BJ (cell line): ENCODE measurements around the gene PADI2. TPM values are rescaled to one million over a fixed set of nuclear protein-coding genes. Genes with fewer than 3 reads are reported as not detected.
A peak's percentile ranks its signal among the peaks of the same experiment; 100 is the strongest.

ENCODE experiments used
- CTCF ChIA-PET: fragments of 350-600 bp; formaldehyde crosslinking; extraction: SDS; loops from one replicate; lab custom pipeline; 2021; ENCODE audit warnings: antibody characterized with exemption, inconsistent platforms; lab: Yijun Ruan, JAX
- POLR2A ChIA-PET: fragments of 300-600 bp; sonication (Branson Sonifier 250); formaldehyde crosslinking; extraction: SDS; loops from one replicate; lab custom pipeline; 2021; ENCODE audit warnings: antibody characterized with exemption; lab: Charles Lee
- DNase-seq: peaks from one replicate; pipeline ENCODE4 v3.0.0-alpha.2; 2011; ENCODE audit warnings: low read depth
- H3K27me3 ChIP-seq: 2 replicates; pipeline ENCODE4 v1.6.0; 2011; ENCODE audit warnings: low read length; ENCODE audit not compliant: control insufficient read depth, insufficient read depth
- H3K36me3 ChIP-seq: 2 replicates; pipeline ENCODE4 v1.5.1; 2011; ENCODE audit warnings: low read length; ENCODE audit not compliant: control insufficient read depth, insufficient read depth
- H3K4me3 ChIP-seq: 2 replicates; pipeline ENCODE4 v1.5.1; 2011; ENCODE audit warnings: low read depth, mild to moderate bottlenecking, control low read depth, low read length
- polyA plus RNA-seq: library from polyadenylated mRNA; depleted of rRNA; stranded (reverse); fragments of >200 nt; gene quantifications from 2 replicates; pipeline ENCODE4 v1.2.3, GENCODE V29; 2011
- TF ChIP-seq, protein P1 (sequence below): IDR thresholded peaks from 2 replicates; pipeline ENCODE4 v1.5.1; 2011; ENCODE audit warnings: low read depth, mild to moderate bottlenecking, control low read depth, inconsistent platforms, low read length, moderate library complexity; ENCODE audit not compliant: insufficient read depth

Gene PADI2
- polyA plus RNA-seq, 1 experiment = 0.15 TPM

DNA sequence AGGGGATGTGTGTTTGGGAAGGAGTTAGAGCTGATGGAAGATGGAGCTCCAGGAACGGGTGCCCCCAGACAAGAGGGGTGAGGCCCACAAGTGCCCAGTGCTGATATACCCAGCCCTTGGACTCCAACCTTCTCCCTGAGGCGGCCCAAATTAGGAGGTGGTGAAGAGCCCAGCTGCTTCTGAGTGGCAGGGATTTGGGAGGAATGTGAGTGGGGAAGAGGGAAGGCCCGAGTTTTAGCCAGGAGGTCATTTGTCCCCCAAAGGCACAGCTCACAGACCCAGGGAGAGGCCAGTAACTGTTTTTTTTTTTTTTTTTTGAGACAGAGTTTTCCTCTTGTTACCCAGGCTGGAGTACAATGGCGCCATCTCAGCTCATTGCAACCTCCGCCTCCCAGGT, 1.2 kb upstream of the PADI2 start:
- ChIA-PET CTCF (interaction anchor here (0.7 to 16.8 kb wide), 3 partner anchors 16 to 130 kb away, joined by 3 to 347 read pairs (median 3); no protein-coding TSS in a partner anchor), POLR2A (no interaction called here)
- Histone ChIP-seq H3K27me3 (peaks cover 23% of the 10 kb centered on the region), H3K36me3 (no peaks in the 10 kb centered on the region), H3K4me3 (no peak overlapping the region)
- DNase-seq = no peak
- TF ChIP-seq, protein P1, sequence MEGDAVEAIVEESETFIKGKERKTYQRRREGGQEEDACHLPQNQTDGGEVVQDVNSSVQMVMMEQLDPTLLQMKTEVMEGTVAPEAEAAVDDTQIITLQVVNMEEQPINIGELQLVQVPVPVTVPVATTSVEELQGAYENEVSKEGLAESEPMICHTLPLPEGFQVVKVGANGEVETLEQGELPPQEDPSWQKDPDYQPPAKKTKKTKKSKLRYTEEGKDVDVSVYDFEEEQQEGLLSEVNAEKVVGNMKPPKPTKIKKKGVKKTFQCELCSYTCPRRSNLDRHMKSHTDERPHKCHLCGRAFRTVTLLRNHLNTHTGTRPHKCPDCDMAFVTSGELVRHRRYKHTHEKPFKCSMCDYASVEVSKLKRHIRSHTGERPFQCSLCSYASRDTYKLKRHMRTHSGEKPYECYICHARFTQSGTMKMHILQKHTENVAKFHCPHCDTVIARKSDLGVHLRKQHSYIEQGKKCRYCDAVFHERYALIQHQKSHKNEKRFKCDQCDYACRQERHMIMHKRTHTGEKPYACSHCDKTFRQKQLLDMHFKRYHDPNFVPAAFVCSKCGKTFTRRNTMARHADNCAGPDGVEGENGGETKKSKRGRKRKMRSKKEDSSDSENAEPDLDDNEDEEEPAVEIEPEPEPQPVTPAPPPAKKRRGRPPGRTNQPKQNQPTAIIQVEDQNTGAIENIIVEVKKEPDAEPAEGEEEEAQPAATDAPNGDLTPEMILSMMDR = no peak

DNA sequence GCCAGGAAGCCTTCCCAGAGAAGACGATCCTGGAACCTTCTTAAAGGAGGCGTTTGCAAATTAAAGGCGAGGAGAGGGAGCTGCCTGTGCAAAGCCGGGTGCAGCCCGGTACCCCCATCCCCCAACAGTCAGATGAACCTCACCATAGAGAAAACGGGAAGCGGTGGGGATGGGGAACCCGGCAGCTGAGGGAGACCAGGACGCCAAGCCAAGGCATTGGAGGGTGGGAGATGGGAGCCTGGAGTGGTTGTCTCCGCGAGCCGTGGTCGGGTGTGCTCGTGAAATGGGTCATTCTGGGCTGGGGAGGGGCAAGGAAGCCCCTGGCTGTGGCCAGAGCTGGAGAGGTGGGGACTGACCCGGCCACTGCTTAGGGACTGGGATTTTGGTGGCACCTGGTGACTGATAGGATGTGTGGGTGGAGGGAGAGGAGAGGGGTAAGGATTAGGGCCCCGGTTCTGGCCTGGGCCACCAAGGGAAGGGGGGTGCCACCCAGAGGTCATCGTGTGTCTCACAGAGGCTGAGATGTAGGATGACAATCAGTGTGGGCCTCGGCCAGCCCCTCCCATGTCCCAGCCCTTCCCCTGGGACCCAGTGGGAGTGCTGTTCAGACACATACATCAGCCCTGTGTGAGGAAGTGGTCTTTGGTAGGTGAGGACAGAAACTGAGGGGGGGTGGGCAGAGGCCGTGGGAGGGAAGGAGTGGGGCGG, 676 bp upstream of the PADI2 start:
- Histone ChIP-seq H3K27me3 (peaks cover 27% of the 10 kb centered on the region), H3K36me3 (no peaks in the 10 kb centered on the region), H3K4me3 (peak overlapping the region; percentile 36; the same call in 1 of the 2 replicates)
- ChIA-PET CTCF (interaction anchor here (0.7 to 16.8 kb wide), 3 partner anchors 17 to 131 kb away, joined by 3 to 347 read pairs (median 3); no protein-coding TSS in a partner anchor), POLR2A (no interaction called here)
- DNase-seq = no peak
- TF ChIP-seq, protein P1 = no peak

DNA sequence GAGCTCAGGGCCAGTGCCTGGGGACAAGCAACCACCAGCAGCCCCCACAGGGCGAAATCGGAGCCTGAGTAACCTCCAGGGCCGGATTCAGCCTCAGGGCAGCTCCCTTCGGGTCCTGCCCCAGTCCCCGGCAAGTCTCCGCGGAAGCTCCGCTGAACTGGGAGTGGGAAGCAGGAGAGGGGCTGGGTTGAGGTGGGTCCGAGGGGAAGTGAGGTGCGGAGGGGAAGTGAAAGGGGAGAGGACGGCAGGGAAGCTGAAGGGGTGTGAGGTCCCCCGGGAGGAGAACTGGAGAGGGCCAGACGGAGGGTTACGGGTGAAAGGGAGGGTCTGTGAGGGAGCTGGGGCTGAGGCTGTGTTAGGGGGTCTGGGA, 560 bp downstream of the PADI2 start:
- Histone ChIP-seq H3K27me3 (peaks cover 27% of the 10 kb centered on the region), H3K4me3 (no peak overlapping the region), H3K36me3 (no peaks in the 10 kb centered on the region)
- POLR2A ChIA-PET = no interaction called here
- TF ChIP-seq, protein P1 = no peak
- no peak for DNase-seq
- CTCF ChIA-PET = interaction anchor here (16.8 kb wide), 1 partner anchor 118 kb away, joined by 347 read pairs; no protein-coding TSS in a partner anchor

DNA sequence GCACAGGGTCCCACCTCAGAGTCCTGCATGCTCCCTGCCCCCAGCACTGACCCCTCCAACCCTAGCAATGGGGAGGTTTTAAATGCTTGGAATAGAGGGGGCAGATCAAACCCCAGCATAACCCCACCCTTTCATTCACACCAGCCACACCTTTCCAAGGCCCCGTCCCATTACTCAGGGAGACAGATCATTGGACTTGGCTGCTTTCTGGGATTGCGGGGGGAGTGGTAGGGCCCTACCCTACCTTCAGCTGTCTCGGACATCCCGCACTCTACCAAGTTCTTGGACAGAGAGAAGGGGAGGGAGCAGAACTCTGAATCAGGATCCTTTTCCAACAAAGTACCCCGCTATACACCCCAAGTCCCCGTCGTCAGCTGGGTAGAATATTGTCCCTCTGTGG, 983 bp downstream of the PADI2 start:
- Histone ChIP-seq H3K27me3 (peaks cover 27% of the 10 kb centered on the region), H3K4me3 (no peak overlapping the region), H3K36me3 (no peaks in the 10 kb centered on the region)
- POLR2A ChIA-PET = no interaction called here
- no peak for DNase-seq
- CTCF ChIA-PET = interaction anchor here (16.8 kb wide), 1 partner anchor 118 kb away, joined by 347 read pairs; no protein-coding TSS in a partner anchor
- TF ChIP-seq, protein P1 = no peak

DNA sequence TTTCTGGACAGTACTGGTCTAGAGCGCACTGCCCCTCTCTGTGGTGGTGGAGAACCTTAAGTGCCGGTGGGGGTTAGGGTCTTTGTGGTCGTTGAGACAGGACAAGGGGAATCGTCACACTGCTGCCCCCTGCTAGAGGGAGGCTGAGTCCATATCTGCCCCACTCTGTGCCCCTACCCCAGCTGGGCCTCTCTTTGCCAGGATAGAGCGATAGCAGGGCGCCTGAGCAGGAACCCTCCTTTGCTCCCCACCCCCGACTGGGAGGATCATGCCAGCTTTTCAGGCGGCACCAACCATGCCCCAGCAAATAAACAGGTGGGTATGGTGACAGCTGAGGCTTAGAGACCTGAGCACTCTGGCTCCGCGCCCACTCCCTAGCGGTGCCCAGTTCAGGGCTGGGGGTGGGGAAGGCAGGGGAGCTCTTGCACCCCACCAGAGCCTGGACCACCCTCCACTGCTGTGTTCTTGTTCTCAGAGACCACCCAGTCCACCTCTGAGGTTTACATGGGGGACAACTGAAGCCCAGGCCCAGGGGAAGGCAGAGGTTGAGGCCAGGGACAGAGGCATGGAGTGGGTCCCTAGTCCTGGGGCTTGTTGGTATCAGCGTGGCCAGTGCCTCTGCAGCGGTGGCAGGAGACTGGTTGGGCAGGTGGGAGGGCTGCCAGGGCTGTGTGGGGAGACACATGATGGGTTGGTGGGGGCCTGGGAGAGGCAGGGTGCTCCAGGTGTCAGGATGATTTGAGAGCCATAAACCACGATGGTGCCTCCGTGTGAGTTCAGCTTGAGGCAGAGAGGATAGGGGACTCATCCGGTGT, 1.6 kb downstream of the PADI2 start:
- TF ChIP-seq, protein P1 = no peak
- ChIA-PET POLR2A (no interaction called here), CTCF (interaction anchor here (16.8 kb wide), 1 partner anchor 119 kb away, joined by 347 read pairs; no protein-coding TSS in a partner anchor)
- Histone ChIP-seq H3K27me3 (peaks cover 27% of the 10 kb centered on the region), H3K36me3 (no peaks in the 10 kb centered on the region), H3K4me3 (no peak overlapping the region)
- no peak for DNase-seq
